D721Med (cell line): ENCODE results near the gene DRAM1.
"Not testable (repeated sequence)": the region's sequence is repeated elsewhere in the genome, so short reads cannot be mapped to it uniquely, and the experiment has no call there.

ENCODE experiments used
- DNase-seq: peaks from one replicate; pipeline ENCODE4 v3.0.0; 2011; ENCODE audit warnings: low spot score; ENCODE audit not compliant: insufficient read length
- FAIRE-seq: peaks from 2 replicates; lab custom pipeline; 2011; peaks lifted over from hg19 to GRCh38; lab: Jason Lieb, UNC
- CTCF ChIP-seq: IDR thresholded peaks from 2 replicates; pipeline ENCODE4 v1.5.1; 2012; ENCODE audit warnings: mild to moderate bottlenecking, control low read depth; ENCODE audit not compliant: insufficient read depth; ENCODE audit errors: missing control alignments

DRAM1 gene

DNA sequence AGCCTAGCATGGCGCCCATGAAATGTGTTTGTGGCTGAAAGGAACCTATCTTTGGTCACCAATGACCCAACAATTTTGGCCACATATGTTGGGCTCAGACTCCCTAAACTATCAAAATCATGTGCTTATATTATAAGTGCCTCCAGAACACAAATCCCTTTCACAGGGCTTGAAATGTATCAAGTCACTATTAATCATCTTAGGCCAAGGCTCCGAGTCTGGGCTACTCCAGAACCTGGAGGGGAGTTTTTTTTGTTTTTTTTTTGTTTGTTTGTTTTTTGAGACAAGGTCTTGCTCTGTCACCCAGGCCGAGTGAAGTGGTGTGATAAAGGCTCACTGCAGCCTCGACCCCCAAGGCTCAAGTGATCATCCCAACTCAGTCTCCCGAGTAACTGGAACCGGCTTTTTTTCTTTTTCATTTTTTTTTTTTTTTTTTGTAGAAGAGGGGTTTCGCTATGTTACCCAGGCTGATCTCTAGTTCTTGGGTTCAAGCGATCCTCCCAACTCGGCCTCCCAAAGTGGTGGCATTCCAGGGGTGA, 989 bp upstream of the DRAM1 start:
- DNase-seq (no peak), FAIRE-seq (no peak)
- TF ChIP-seq CTCF, result no peak

GRCh38 chr12:101877806-101878242, 444 bp downstream of the DRAM1 start:
- no peak for TF ChIP-seq CTCF
- no peak for FAIRE-seq

DNA sequence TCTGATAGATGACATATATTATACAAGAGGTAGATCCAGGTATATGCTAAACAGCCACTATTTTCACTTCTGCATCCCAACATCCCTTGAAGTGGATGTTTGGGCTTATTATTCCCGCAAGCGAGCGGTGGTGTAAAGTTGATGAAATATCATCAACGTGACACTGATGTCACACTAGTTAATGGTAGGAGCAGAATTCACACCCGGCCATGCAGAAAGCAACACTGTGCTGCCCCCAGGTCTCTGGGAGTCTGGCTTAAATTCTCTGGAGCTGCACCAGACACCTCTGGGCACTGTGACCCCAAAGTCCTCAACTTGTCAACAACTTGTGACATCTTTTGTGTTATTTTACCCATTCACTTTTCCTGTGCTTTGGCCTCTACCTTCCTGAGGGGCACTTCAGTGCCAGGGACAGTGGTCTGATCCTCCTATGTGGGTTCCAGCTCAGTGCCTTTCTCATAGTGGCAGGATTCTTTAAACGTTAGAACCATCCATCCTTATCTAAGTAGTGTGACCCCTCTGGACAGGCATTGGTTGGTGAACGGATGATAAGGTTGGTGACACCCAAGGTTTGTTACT, 952 bp downstream of the DRAM1 start:
- DNase-seq (no peak), FAIRE-seq (no peak)
- no peak for TF ChIP-seq CTCF

More at GRCh38 chr12:101877806-101878242, 444 bp downstream of the DRAM1 start:
- peak; percentile 15 for DNase-seq

GRCh38 chr12:101880769-101881168, 3.4 kb downstream of the DRAM1 start:
- DNase-seq (no peak), FAIRE-seq (no peak)
- no peak for TF ChIP-seq CTCF

DNA sequence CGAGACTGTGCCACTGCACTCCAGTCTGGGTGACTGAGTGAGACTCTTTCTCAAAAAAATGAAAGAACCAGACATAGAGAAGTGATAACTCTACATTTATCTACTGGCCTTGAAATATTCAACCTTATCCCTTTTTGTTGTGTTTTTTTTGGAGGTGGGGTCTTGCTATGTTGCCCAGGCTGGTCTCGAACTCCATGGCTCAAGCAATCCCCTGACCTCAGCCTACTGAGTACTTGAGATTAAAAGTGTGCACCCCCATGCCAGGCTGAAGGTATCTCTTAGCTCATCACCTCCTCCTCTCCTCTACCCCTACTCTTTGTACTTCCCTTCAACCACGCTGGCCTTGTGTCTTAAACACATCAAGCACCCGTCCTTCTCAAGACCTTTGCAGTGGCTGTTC, 3.8 kb downstream of the DRAM1 start:
- no peak for DNase-seq
- no peak for TF ChIP-seq CTCF
- no peak for FAIRE-seq

DNA sequence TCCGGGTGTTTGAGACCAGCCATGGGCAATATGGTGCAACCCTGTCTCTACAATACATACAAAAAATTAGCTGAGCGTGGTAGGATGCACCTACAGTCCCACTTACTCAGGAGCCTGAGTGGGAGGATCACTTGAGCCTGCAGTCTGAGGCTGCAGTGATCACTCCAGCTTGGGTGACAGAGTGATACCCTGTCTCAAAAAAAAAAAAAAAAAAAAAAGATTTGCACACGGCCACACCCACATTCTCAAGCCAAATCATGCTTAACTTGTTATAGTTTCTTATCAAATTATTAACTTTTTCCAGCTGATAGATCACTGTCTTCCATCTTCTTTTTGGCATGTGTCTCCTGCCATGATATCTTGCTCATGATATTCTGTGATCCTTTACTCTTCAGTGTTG, 6.8 kb downstream of the DRAM1 start:
- TF ChIP-seq CTCF, result no peak
- no peak for DNase-seq
- no peak for FAIRE-seq

DNA sequence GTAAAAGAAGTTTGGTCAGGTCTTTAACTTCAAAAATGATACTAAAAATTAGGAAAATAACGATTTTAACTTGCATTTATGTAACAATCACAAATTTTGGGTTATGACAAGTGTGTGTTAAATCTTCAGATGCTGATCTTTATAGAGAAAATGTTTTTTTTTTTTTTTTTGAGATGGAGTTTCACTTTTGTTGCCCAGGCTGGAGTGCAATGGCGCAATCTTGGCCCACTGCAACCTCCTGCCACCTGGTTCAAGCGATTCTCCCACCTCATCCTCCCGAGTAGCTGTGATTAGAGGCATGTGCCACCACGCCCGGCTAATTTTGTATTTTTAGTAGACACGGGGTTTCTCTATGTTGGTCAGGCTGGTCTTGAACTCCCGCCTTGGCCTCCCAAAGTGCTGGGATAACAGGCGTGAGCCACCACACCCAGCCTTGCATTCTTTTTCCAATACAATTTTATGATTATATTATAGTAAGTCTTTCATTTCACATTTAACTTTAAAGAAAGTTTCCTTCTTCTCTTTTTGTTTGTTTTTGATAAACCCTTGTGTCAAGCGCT, 7.5 kb downstream of the DRAM1 start:
- not testable (repeated sequence) for FAIRE-seq, DNase-seq
